ENCODE data around the gene ERRFI1.

The ERRFI1 gene

GRCh38 chr1:8018492-8019228, 7.4 kb downstream of the ERRFI1 start:
- no peak for DNase-seq

- DNase-seq, result no peak
Observed at GRCh38 chr1:8017495-8018197, 8.5 kb downstream of the ERRFI1 start.

- no peak for DNase-seq
Observed at GRCh38 chr1:8016895-8017241, 9.2 kb downstream of the ERRFI1 start.

GRCh38 chr1:8016210-8016894, 9.8 kb downstream of the ERRFI1 start:
- DNase-seq, result no peak

- no peak for DNase-seq
Observed at GRCh38 chr1:8015809-8016165, 10.3 kb downstream of the ERRFI1 start.

- DNase-seq, result peak; percentile 25 to 62
Observed at GRCh38 chr1:8015036-8015808, 10.9 kb downstream of the ERRFI1 start.

GRCh38 chr1:8014381-8014988, 11.6 kb downstream of the ERRFI1 start:
- DNase-seq, result no peak

- DNase-seq, result no peak
Observed at GRCh38 chr1:8013800-8014199, 12.3 kb downstream of the ERRFI1 start.

- DNase-seq, result no peak
Observed at GRCh38 chr1:8013399-8013798, 12.7 kb downstream of the ERRFI1 start.

GRCh38 chr1:8012955-8013354, 13.2 kb downstream of the ERRFI1 start:
- no peak for DNase-seq

GRCh38 chr1:8011923-8012858, 13.9 kb downstream of the ERRFI1 start:
- no peak for DNase-seq

GRCh38 chr1:8011016-8011415, 15.1 kb downstream of the ERRFI1 start:
- DNase-seq, result no peak

- DNase-seq, result no peak
Observed at GRCh38 chr1:8010080-8010664, 15.9 kb downstream of the ERRFI1 start.

- no peak for DNase-seq
Observed at GRCh38 chr1:8009043-8010002, 16.8 kb downstream of the ERRFI1 start.

- no peak for DNase-seq
Observed at GRCh38 chr1:8006037-8006963, 19.8 kb downstream of the ERRFI1 start.

GRCh38 chr1:8004803-8005573, 21.1 kb downstream of the ERRFI1 start:
- no peak for DNase-seq

GRCh38 chr1:8004113-8004802, 21.9 kb downstream of the ERRFI1 start:
- no peak for DNase-seq

Data from activated CD4-positive, alpha-beta T cell treated with anti-CD3 and anti-CD28 coated beads for 4 hours (primary cell).